ENCODE results near the gene FOXE1. TPM values are rescaled to one million over a fixed set of nuclear protein-coding genes. Genes with fewer than 3 reads are reported as not detected.

The FOXE1 gene
- total RNA-seq, 1 donor from 2014 or later: not detected

GRCh38 chr9:97852001-97852398 lies 1.0 kb upstream of the FOXE1 start:
- Histone ChIP-seq H3K36me3 (no peaks in the 10 kb centered on the region), H3K4me3 (peak overlapping the region; percentile 59), H3K9me3 (replicated peaks) (no peaks in the 10 kb centered on the region), H3K27me3 (ENCODE audit: low read depth) (peaks cover 100% of the 10 kb centered on the region), H3K27ac (replicated peaks) (no peak overlapping the region), H3K4me1 (peaks cover 43% of the 10 kb centered on the region)
- DNase-seq: no peak
- intact Hi-C loops (cut with micrococcal nuclease): no loop called here
- TF ChIP-seq CTCF (IDR thresholded peaks at IDR 0.05; ENCODE audit: borderline replicate concordance): no peak

DNA sequence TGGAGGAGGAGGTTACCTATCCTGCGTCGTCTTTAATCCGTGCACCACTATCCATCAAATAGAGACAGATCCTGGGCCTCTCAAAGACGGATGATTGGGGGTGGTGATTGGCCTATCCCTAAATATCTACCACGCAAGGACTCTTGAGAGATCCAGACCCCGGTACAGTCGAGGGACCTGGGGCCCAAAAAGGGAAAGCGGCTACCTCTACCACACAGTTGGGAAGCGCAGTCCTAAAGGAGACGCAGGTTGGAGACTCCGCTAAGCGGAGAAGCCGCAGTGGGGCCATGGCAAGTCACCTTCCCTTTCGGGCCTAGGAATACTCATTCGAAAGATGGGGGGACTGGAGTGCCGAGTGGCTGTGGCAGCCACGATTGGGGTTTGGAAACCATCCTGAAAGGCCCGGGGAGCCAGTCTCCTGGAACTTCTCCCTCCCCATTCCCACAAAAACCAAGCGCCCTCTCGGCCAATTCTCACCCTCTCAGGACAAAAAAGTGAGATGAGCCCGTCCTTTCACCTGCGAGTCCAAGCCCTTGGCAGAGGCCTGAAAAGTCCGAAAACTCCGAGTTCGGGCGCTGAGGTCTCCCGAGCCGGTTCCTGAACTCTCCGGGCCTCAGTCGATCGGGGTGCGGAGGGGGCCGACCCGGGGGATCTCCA lies 499 bp upstream of the FOXE1 start:
- intact Hi-C loops (cut with micrococcal nuclease): no loop called here
- Histone ChIP-seq H3K4me3 (peak overlapping the region; percentile 59), H3K4me1 (peaks cover 45% of the 10 kb centered on the region), H3K9me3 (replicated peaks) (no peaks in the 10 kb centered on the region), H3K27ac (replicated peaks) (no peak overlapping the region), H3K27me3 (ENCODE audit: low read depth) (peaks cover 100% of the 10 kb centered on the region), H3K36me3 (no peaks in the 10 kb centered on the region)
- no peak for DNase-seq
- no peak for TF ChIP-seq CTCF (IDR thresholded peaks at IDR 0.05; ENCODE audit: borderline replicate concordance)

DNA sequence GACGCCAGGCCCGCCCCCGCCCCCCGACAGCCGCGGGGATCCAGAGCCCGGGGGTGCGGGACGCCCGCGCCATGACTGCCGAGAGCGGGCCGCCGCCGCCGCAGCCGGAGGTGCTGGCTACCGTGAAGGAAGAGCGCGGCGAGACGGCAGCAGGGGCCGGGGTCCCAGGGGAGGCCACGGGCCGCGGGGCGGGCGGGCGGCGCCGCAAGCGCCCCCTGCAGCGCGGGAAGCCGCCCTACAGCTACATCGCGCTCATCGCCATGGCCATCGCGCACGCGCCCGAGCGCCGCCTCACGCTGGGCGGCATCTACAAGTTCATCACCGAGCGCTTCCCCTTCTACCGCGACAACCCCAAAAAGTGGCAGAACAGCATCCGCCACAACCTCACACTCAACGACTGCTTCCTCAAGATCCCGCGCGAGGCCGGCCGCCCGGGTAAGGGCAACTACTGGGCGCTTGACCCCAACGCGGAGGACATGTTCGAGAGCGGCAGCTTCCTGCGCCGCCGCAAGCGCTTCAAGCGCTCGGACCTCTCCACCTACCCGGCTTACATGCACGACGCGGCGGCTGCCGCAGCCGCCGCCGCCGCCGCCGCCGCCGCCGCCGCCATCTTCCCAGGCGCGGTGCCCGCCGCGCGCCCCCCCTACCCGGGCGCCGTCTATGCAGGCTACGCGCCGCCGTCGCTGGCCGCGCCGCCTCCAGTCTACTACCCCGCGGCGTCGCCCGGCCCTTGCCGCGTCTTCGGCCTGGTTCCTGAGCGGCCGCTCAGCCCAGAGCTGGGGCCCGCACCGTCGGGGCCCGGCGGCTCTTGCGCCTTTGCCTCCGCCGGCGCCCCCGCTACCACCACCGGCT lies 1.0 kb downstream of the FOXE1 start:
- peaks cover 39% of the 10 kb centered on the region for H3K4me1 ChIP-seq
- H3K27ac ChIP-seq (replicated peaks): no peak overlapping the region
- peak overlapping the region; percentile 59 for H3K4me3 ChIP-seq
- peaks cover 100% of the 10 kb centered on the region for H3K27me3 ChIP-seq (ENCODE audit: low read depth)
- intact Hi-C loops (cut with micrococcal nuclease): no loop called here
- H3K9me3 ChIP-seq (replicated peaks): no peaks in the 10 kb centered on the region
- no peak for DNase-seq
- H3K36me3 ChIP-seq: no peaks in the 10 kb centered on the region
- TF ChIP-seq CTCF (IDR thresholded peaks at IDR 0.05; ENCODE audit: borderline replicate concordance): peak; percentile 18

GRCh38 chr9:97854696-97855485 lies 1.9 kb downstream of the FOXE1 start:
- Histone ChIP-seq H3K4me3 (peak overlapping the region; percentile 59), H3K27ac (replicated peaks) (no peak overlapping the region), H3K36me3 (no peaks in the 10 kb centered on the region), H3K9me3 (replicated peaks) (no peaks in the 10 kb centered on the region), H3K4me1 (peaks cover 39% of the 10 kb centered on the region), H3K27me3 (ENCODE audit: low read depth) (peaks cover 100% of the 10 kb centered on the region)
- no peak for DNase-seq
- no peak for TF ChIP-seq CTCF (IDR thresholded peaks at IDR 0.05; ENCODE audit: borderline replicate concordance)
- intact Hi-C loops (cut with micrococcal nuclease): no loop called here

DNA sequence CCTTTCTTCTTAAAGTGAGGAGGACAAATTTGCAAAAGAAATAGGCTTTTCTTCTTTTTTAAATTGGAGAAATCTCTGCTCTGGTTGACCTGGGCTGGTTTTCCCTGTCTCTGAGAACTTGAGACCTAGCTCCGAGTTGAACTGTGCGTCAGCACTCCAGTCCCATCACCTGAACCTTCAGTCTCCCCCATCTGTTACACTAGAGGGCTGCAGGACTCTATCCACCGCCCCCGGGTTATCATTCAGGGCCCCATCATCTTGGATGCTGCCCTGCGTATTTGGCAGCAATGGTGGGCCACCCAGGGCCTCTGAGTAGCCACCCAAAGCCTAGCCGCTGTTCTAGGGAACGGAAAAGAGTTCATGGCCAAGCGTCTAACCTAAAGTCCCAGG lies 2.5 kb downstream of the FOXE1 start:
- no peak overlapping the region for H3K4me3 ChIP-seq
- no peaks in the 10 kb centered on the region for H3K36me3 ChIP-seq
- TF ChIP-seq CTCF (IDR thresholded peaks at IDR 0.05; ENCODE audit: borderline replicate concordance): no peak
- H3K9me3 ChIP-seq (replicated peaks): no peaks in the 10 kb centered on the region
- H3K4me1 ChIP-seq: peaks cover 39% of the 10 kb centered on the region
- H3K27ac ChIP-seq (replicated peaks): no peak overlapping the region
- intact Hi-C loops (cut with micrococcal nuclease): no loop called here
- H3K27me3 ChIP-seq (ENCODE audit: low read depth): peaks cover 100% of the 10 kb centered on the region
- no peak for DNase-seq

Data from left ventricle myocardium inferior (tissue), 1 donor.